ENCODE results near the gene DISC1. TPM values are rescaled to one million over a fixed set of nuclear protein-coding genes. Genes with fewer than 3 reads are reported as not detected.

Gene DISC1
- total and polyA plus RNA-seq, 12 donors, result 1.0 to 21.0 (median 9.7) TPM

DNA sequence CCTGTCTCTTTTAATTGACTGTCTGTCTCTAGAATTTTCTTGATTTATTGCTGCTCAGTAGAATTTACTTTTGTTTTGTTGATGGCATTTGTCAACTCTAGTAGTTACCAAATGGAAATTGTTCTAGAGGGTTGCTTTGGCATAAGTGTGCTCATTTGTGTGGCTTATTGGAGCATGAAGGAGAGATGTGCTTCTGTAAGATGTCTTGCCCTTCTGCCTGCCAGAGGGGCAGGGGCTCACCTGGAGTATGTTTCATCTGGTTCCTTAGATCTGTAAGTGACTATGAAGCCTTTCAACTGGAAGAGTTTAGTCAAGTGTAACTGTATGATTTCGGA, 345.5 kb downstream of the DISC1 start:
- no peaks in the 10 kb centered on the region for H3K36me3 ChIP-seq (replicated peaks in 1 of 2)
- peaks cover 0 to 10% of the 10 kb centered on the region in 2 donors for H3K4me1 ChIP-seq (replicated peaks in 1 of 2)
- no peaks in the 10 kb centered on the region for H3K27me3 ChIP-seq
- intact Hi-C loops (cut with DNase I), result no loop called here
- 96 to 100% (median 100%) methylated on average over 1 of the region's 1 CpG for WGBS, 4 donors
- DNase-seq, result no peak
- no peak overlapping the region for H3K4me3 ChIP-seq
- no peaks in the 10 kb centered on the region for H3K9me3 ChIP-seq (replicated peaks in 1 of 3)
- no peak overlapping the region for H3K27ac ChIP-seq
- TF ChIP-seq, protein P1, sequence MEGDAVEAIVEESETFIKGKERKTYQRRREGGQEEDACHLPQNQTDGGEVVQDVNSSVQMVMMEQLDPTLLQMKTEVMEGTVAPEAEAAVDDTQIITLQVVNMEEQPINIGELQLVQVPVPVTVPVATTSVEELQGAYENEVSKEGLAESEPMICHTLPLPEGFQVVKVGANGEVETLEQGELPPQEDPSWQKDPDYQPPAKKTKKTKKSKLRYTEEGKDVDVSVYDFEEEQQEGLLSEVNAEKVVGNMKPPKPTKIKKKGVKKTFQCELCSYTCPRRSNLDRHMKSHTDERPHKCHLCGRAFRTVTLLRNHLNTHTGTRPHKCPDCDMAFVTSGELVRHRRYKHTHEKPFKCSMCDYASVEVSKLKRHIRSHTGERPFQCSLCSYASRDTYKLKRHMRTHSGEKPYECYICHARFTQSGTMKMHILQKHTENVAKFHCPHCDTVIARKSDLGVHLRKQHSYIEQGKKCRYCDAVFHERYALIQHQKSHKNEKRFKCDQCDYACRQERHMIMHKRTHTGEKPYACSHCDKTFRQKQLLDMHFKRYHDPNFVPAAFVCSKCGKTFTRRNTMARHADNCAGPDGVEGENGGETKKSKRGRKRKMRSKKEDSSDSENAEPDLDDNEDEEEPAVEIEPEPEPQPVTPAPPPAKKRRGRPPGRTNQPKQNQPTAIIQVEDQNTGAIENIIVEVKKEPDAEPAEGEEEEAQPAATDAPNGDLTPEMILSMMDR (IDR thresholded peaks at IDR 0.05), result no peak

DNA sequence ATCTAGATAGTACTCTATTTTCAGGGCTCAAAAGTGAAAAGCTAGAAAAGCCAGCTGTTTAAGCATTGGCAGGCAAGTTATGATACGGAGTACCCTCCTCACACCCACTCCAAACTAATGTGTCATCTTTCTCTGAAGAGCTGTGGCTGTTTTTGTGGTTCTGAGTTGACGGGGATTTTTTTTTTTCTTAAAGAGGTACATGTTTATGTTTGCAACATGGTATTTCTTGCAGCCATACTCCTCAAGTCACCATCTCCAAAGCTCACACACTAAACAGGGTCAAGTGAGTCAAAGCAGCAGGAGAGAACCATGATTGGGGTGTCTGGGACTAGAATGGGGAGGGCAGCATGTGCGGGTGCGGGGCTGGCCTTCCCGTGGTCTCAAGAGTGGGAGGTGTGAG, 347.2 kb downstream of the DISC1 start:
- WGBS, 4 donors, result 83 to 94% (median 89%) methylated on average over 5 of the region's 5 CpGs
- DNase-seq, result no peak
- Histone ChIP-seq H3K36me3 (replicated peaks in 1 of 2) (no peaks in the 10 kb centered on the region), H3K4me3 (no peak overlapping the region), H3K27ac (no peak overlapping the region), H3K27me3 (no peaks in the 10 kb centered on the region), H3K9me3 (replicated peaks in 1 of 3) (no peaks in the 10 kb centered on the region), H3K4me1 (replicated peaks in 1 of 2) (peaks cover 0 to 10% of the 10 kb centered on the region in 2 donors)
- intact Hi-C loops (cut with DNase I), result no loop called here
- TF ChIP-seq, protein P1 (IDR thresholded peaks at IDR 0.05), result no peak
- no peak for TF ChIP-seq POLR2A (IDR thresholded peaks at IDR 0.05)

DNA sequence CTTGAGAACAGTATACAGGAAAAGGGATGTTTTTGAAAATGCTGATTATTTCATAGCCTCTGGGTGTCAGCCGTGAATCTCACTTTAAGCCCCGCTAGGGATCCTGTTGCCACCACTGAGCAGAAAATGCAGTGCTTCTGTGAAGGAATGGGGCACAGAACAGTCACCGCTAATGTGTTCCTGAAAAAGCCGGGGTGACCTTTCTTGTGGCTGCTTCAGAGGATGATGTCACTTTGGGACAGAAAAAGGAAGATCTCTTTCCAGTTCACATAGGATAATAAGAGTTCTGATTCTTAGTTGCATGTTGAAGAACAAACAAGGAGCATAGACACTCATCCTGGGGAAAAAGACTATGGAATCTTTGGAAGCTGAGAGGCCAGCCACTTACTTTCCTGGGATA, 349.6 kb downstream of the DISC1 start:
- Histone ChIP-seq H3K27ac (no peak overlapping the region), H3K36me3 (replicated peaks in 1 of 2) (no peaks in the 10 kb centered on the region)
- intact Hi-C loops (cut with DNase I), result no loop called here

DNA sequence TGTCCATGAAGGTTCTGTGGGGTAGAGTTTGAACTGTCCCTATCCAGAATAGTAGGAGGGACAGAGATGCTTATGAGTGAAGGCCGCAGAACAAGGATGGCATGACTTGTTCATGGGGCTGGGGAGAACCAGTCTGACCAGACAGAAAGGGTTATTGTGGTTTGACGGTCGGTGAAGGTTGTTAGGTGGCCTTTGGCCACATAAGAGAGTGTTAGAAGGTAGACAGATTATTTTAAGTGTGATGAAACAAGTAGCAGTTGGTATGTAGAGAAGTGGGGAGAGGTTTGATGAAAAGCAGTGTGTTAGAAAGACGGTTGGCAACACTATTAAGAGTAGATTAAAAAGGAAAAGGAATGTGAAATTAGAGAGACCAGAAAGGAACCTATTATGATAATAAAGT, 355.1 kb downstream of the DISC1 start:
- intact Hi-C loops (cut with DNase I), result no loop called here
- DNase-seq, result no peak
- WGBS, 4 donors, result 90 to 93% (median 92%) methylated on average over 4 of the region's 4 CpGs
- no peaks in the 10 kb centered on the region for H3K27me3 ChIP-seq
- TF ChIP-seq, protein P1 (IDR thresholded peaks at IDR 0.05), result no peak
- no peak for TF ChIP-seq POLR2A (IDR thresholded peaks at IDR 0.05)
- no peak overlapping the region for H3K4me3 ChIP-seq
- H3K4me1 ChIP-seq (replicated peaks in 1 of 2), result no peaks in the 10 kb centered on the region
- no peaks in the 10 kb centered on the region for H3K36me3 ChIP-seq (replicated peaks in 1 of 2)
- no peaks in the 10 kb centered on the region for H3K9me3 ChIP-seq (replicated peaks in 1 of 3)
- no peak overlapping the region for H3K27ac ChIP-seq

More for the DNA sequence above, 349.6 kb downstream of the DISC1 start:
- H3K4me1 ChIP-seq (replicated peaks in 1 of 2), result peaks cover 0 to 2% of the 10 kb centered on the region in 2 donors
- 82 to 94% (median 86%) methylated on average over 4 of the region's 4 CpGs for WGBS, 4 donors
- no peak overlapping the region for H3K4me3 ChIP-seq
- no peaks in the 10 kb centered on the region for H3K9me3 ChIP-seq (replicated peaks in 1 of 3)
- no peak for DNase-seq
- H3K27me3 ChIP-seq, result no peaks in the 10 kb centered on the region
- no peak for TF ChIP-seq POLR2A (IDR thresholded peaks at IDR 0.05)
- TF ChIP-seq, protein P1 (IDR thresholded peaks at IDR 0.05), result no peak
